Astrocyte (in vitro differentiated cells and primary cell): Measurements from ENCODE around the gene STT3B.

Experiments
- CTCF ChIP-seq: IDR thresholded peaks from 2 replicates; pipeline ENCODE4 v1.5.1; 2011; ENCODE audit warnings: low read depth, mild to moderate bottlenecking, inconsistent platforms, low read length, moderate library complexity; ENCODE audit not compliant: insufficient read depth
- EZH2 ChIP-seq: IDR thresholded peaks from 2 replicates; pipeline ENCODE4 v1.6.1; 2012; ENCODE audit warnings: mild to moderate bottlenecking, low read length, inconsistent platforms; ENCODE audit not compliant: insufficient read depth

- TF ChIP-seq CTCF (no peak), EZH2 (no peak)
These were observed 120.7 kb downstream of the STT3B start for GRCh38 chr3:31653464-31653863.
